H9 (cell line): Measurements from ENCODE around the gene SCG2. TPM values are rescaled to one million over a fixed set of nuclear protein-coding genes. Genes with fewer than 3 reads are reported as not detected.

ENCODE experiments used
- DNase-seq: peaks from one replicate; pipeline ENCODE4 v3.0.0-alpha.2; 2017
- H2AFZ ChIP-seq: one replicate; pipeline ENCODE4 v1.6.1; 2013; ENCODE audit warnings: mild to moderate bottlenecking, low read length, control low read depth, moderate library complexity
- H2AK5ac ChIP-seq: 2 replicates; pipeline ENCODE4 v1.6.1; 2013; ENCODE audit warnings: low read length, control low read depth, mixed read lengths; ENCODE audit not compliant: insufficient read length
- H2BK120ac ChIP-seq: one replicate; pipeline ENCODE4 v1.6.1; 2013; ENCODE audit warnings: low read depth, mild to moderate bottlenecking, low read length, control low read depth, inconsistent platforms; ENCODE audit not compliant: poor library complexity, severe bottlenecking
- H2BK12ac ChIP-seq: 2 replicates; pipeline ENCODE4 v1.6.1; 2013; ENCODE audit warnings: low read length, control low read depth, mixed read lengths, low read depth; ENCODE audit not compliant: insufficient read length
- H2BK15ac ChIP-seq: 2 replicates; pipeline ENCODE4 v1.6.1; 2013; ENCODE audit warnings: low read depth, low read length, control low read depth
- H2BK20ac ChIP-seq: one replicate; pipeline ENCODE4 v1.6.1; 2013; ENCODE audit warnings: low read depth, mild to moderate bottlenecking, low read length, control low read depth, inconsistent platforms; ENCODE audit not compliant: poor library complexity, severe bottlenecking
- H2BK5ac ChIP-seq: 2 replicates; pipeline ENCODE4 v1.6.1; 2013; ENCODE audit warnings: low read length, control low read depth, mixed read lengths; ENCODE audit not compliant: insufficient read length
- H3K14ac ChIP-seq: 2 replicates; pipeline ENCODE4 v1.6.1; 2013; ENCODE audit warnings: low read length, control low read depth; ENCODE audit not compliant: insufficient read depth
- H3K18ac ChIP-seq: 2 replicates; pipeline ENCODE4 v1.6.1; 2013; ENCODE audit warnings: low read depth, mild to moderate bottlenecking, mixed read lengths, low read length, control low read depth; ENCODE audit not compliant: insufficient read length
- H3K23ac ChIP-seq: 2 replicates; pipeline ENCODE4 v1.6.1; 2013; ENCODE audit warnings: low read length, control low read depth, mixed read lengths, low read depth; ENCODE audit not compliant: insufficient read length
- H3K23me2 ChIP-seq: 2 replicates; pipeline ENCODE4 v1.6.1; 2013; ENCODE audit warnings: low read depth, mild to moderate bottlenecking, mixed read lengths, low read length, control low read depth; ENCODE audit not compliant: insufficient read length, poor library complexity, severe bottlenecking
- H3K27ac ChIP-seq: 2 replicates; pipeline ENCODE4 v1.5.1; 2013; ENCODE audit warnings: low read length, control low read depth, mixed read lengths, low read depth; ENCODE audit not compliant: insufficient read length
- H3K27me3 ChIP-seq: 2 replicates; pipeline ENCODE4 v1.6.1; 2013; ENCODE audit warnings: low read length, control low read depth, inconsistent platforms; ENCODE audit not compliant: insufficient read depth
- H3K4ac ChIP-seq: 2 replicates; pipeline ENCODE4 v1.6.1; 2013; ENCODE audit warnings: low read depth, mild to moderate bottlenecking, control low read depth, inconsistent platforms, low read length, moderate library complexity
- H3K4me1 ChIP-seq: 2 replicates; pipeline ENCODE4 v1.6.1; 2013; ENCODE audit warnings: low read length, control low read depth, inconsistent platforms; ENCODE audit not compliant: insufficient read depth
- H3K4me2 ChIP-seq: 2 replicates; pipeline ENCODE4 v1.6.1; 2013; ENCODE audit warnings: low read length, control low read depth, mixed read lengths; ENCODE audit not compliant: insufficient read length, insufficient read depth
- H3K56ac ChIP-seq: 2 replicates; pipeline ENCODE4 v1.6.1; 2013; ENCODE audit warnings: low read depth, mild to moderate bottlenecking, mixed read lengths, low read length, control low read depth; ENCODE audit not compliant: insufficient read length
- H3K79me1 ChIP-seq: 2 replicates; pipeline ENCODE4 v1.6.1; 2013; ENCODE audit warnings: low read depth, mild to moderate bottlenecking, moderate library complexity, low read length, control low read depth, inconsistent platforms; ENCODE audit not compliant: insufficient read depth, poor library complexity, severe bottlenecking
- H3K79me2 ChIP-seq: 2 replicates; pipeline ENCODE4 v1.6.1; 2013; ENCODE audit warnings: low read length, control low read depth, inconsistent platforms; ENCODE audit not compliant: insufficient read depth
- H3K9ac ChIP-seq: 2 replicates; pipeline ENCODE4 v1.6.1; 2013; ENCODE audit warnings: low read length, control low read depth, mixed read lengths; ENCODE audit not compliant: insufficient read length; ENCODE audit errors: extremely low read depth
- H3K9me3 ChIP-seq: one replicate; pipeline ENCODE4 v1.6.1; 2013; ENCODE audit warnings: low read depth, low read length, inconsistent platforms; ENCODE audit not compliant: control insufficient read depth
- H3T11ph ChIP-seq: one replicate; pipeline ENCODE4 v1.6.1; 2013; ENCODE audit warnings: mild to moderate bottlenecking, low read length, control low read depth, inconsistent platforms
- H4K20me1 ChIP-seq: one replicate; pipeline ENCODE4 v1.6.1; 2013; ENCODE audit not compliant: control insufficient read depth, insufficient read length, insufficient read depth
- H4K5ac ChIP-seq: 2 replicates; pipeline ENCODE4 v1.6.1; 2013; ENCODE audit warnings: low read depth, mild to moderate bottlenecking, mixed read lengths, low read length, control low read depth; ENCODE audit not compliant: insufficient read length
- H4K8ac ChIP-seq: replicated peaks from 2 replicates; pipeline ENCODE4 v1.6.1; 2013; ENCODE audit warnings: low read length, control low read depth, mixed read lengths, low read depth; ENCODE audit not compliant: insufficient read length
- H4K91ac ChIP-seq: 2 replicates; pipeline ENCODE4 v1.6.1; 2013; ENCODE audit warnings: low read depth, mild to moderate bottlenecking, moderate library complexity, mixed read lengths, low read length, control low read depth; ENCODE audit not compliant: insufficient read length
- H3K27ac Mint-ChIP-seq, 3 experiments: 2 replicates in 2 of 3; 3 replicates in 1 of 3; pipeline ENCODE4 v1.8.0; 2020 to 2021; ENCODE audit warnings: mixed read lengths in 3 of 3, mild to moderate bottlenecking in 1 of 3, moderate library complexity in 1 of 3
- H3K27me3 Mint-ChIP-seq: 2 replicates; pipeline ENCODE4 v1.8.0; 2021; ENCODE audit warnings: low read depth, mild to moderate bottlenecking, moderate library complexity, mixed read lengths
- H3K36me3 Mint-ChIP-seq, 3 experiments: 2 replicates in 2 of 3; 3 replicates in 1 of 3; pipeline ENCODE4 v1.8.0; 2020 to 2021; ENCODE audit warnings: low read depth in 3 of 3, mixed read lengths in 3 of 3; ENCODE audit not compliant: insufficient read depth in 1 of 3
- H3K4me1 Mint-ChIP-seq, 2 experiments: 2 replicates each; pipeline ENCODE4 v1.8.0; 2020; ENCODE audit warnings: mixed read lengths in 2 of 2
- H3K4me3 Mint-ChIP-seq, 2 experiments: 2 replicates in 1 of 2; 3 replicates in 1 of 2; pipeline ENCODE4 v1.8.0; 2020 to 2021; ENCODE audit warnings: mild to moderate bottlenecking in 2 of 2, mixed read lengths in 2 of 2, moderate library complexity in 1 of 2
- H3K9me3 Mint-ChIP-seq, 2 experiments: 2 replicates in 1 of 2; 3 replicates in 1 of 2; pipeline ENCODE4 v1.8.0; 2020; ENCODE audit warnings: mild to moderate bottlenecking in 2 of 2, mixed read lengths in 2 of 2, moderate library complexity in 1 of 2
- total RNA-seq: library from RNA; stranded (reverse); gene quantifications from 2 replicates; pipeline ENCODE4 v1.2.1, GENCODE V29; 2021
- TF ChIP-seq, protein P1 (sequence below): fragments of 200-600 bp; sonication (generic); conservative IDR thresholded peaks from 3 replicates; pipeline ENCODE4 v1.8.0; 2021; ENCODE audit warnings: antibody characterized with exemption, mild to moderate bottlenecking

Gene SCG2
- total RNA-seq, 1 experiment from 2014 or later, result 4.4 TPM

DNA sequence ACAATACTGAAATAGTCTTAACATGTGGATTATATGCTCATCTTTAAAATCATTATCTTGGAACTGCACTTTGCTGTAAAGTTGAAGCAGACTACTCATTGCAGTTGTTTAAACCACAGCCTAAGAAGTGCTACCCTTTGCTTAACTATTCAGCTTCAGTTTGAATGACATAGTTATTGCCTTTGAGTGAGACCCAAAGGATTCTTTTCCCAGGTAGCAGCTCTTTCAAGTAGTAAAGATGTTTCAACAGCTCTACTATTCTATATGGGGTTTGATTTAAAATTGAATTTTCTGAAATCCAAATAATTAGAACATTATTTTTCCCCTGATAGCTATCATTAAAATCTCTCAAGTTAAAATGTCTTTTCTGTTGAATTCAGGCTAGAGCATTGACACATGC is 1.1 kb downstream of the SCG2 start:
- Mint-ChIP-seq H3K27ac (no peak overlapping the region), H3K9me3 (no peaks in the 10 kb centered on the region), H3K36me3 (peaks cover 0 to 8% (median 6%) of the 10 kb centered on the region in 3 experiments; a peak in 4 of 7 replicates), H3K4me3 (no peak overlapping the region), H3K27me3 (no peaks in the 10 kb centered on the region), H3K4me1 (no peaks in the 10 kb centered on the region)
- Histone ChIP-seq H3K27me3 (no peaks in the 10 kb centered on the region), H2BK12ac (no peak overlapping the region), H3K23ac (no peak overlapping the region), H4K20me1 (no peaks in the 10 kb centered on the region), H3K79me1 (no peaks in the 10 kb centered on the region), H3K14ac (no peak overlapping the region), H2BK120ac (no peak overlapping the region), H3K4me2 (no peak overlapping the region), H3K9ac (no peak overlapping the region), H4K5ac (no peak overlapping the region), H3T11ph (no peak overlapping the region), H3K56ac (no peak overlapping the region), H3K18ac (no peak overlapping the region), H2BK15ac (no peak overlapping the region), H2BK5ac (no peak overlapping the region), H3K79me2 (no peaks in the 10 kb centered on the region), H2BK20ac (no peak overlapping the region), H3K27ac (no peak overlapping the region), H2AK5ac (no peak overlapping the region), H3K9me3 (no peaks in the 10 kb centered on the region), H2AFZ (no peak overlapping the region), H3K4ac (no peak overlapping the region), H3K4me1 (no peaks in the 10 kb centered on the region), H4K8ac (no peak overlapping the region), H3K23me2 (no peaks in the 10 kb centered on the region), H4K91ac (no peak overlapping the region)
- TF ChIP-seq, protein P1, sequence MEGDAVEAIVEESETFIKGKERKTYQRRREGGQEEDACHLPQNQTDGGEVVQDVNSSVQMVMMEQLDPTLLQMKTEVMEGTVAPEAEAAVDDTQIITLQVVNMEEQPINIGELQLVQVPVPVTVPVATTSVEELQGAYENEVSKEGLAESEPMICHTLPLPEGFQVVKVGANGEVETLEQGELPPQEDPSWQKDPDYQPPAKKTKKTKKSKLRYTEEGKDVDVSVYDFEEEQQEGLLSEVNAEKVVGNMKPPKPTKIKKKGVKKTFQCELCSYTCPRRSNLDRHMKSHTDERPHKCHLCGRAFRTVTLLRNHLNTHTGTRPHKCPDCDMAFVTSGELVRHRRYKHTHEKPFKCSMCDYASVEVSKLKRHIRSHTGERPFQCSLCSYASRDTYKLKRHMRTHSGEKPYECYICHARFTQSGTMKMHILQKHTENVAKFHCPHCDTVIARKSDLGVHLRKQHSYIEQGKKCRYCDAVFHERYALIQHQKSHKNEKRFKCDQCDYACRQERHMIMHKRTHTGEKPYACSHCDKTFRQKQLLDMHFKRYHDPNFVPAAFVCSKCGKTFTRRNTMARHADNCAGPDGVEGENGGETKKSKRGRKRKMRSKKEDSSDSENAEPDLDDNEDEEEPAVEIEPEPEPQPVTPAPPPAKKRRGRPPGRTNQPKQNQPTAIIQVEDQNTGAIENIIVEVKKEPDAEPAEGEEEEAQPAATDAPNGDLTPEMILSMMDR, result no peak
- DNase-seq, result no peak
